M059J (cell line): ENCODE data around the gene ZNF490. TPM values are rescaled to one million over a fixed set of nuclear protein-coding genes. Genes with fewer than 3 reads are reported as not detected.
"Not testable (repeated sequence)": the region's sequence is repeated elsewhere in the genome, so short reads cannot be mapped to it uniquely, and the experiment has no call there.

Source experiments
- DNase-seq: peaks from one replicate; pipeline ENCODE4 v3.0.0-alpha.2; 2012; ENCODE audit warnings: low read depth
- total RNA-seq: library from RNA; depleted of rRNA; stranded (reverse); fragments of >200 nt; shearing (Covaris generic); gene quantifications from 2 replicates; pipeline ENCODE4 v1.2.3, GENCODE V29; 2014; rRNA removed

Gene ZNF490
- total RNA-seq: 6.3 and 7.9 TPM in 2 replicates

- DNase-seq: peak; percentile 98
Observed at GRCh38 chr19:12610540-12611360, at the start of gene ZNF490, which contains the start of gene ZNF791. ZNF490 (minus strand) TSS chr19:12610813; CDS start chr19:12610680, 133 bp downstream. ZNF791 (plus strand) TSS chr19:12610920; CDS start chr19:12611080, 160 bp downstream.

DNA sequence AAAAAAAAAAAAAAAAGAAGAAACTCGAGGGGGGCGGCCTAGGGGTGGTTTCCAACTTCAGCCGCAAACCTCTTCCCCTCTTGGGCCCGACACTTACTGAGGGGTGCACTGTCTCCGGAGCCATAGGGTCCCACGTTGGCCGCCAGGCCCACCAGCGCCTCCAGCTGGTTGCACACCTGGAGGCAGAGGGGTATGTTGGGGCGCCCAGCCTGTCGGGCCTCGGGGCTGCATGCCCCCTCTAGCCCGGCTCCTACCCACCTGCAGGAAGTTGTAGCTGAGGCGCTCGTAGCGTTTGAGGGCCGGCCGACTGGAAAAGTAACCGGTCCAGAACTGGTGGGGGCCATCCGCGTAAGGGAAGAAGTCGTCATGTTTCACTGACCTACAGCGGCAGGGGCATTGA is 47.4 kb upstream of the ZNF490 start:
- no peak for DNase-seq

GRCh38 chr19:12656899-12657571 is 46.4 kb upstream of the ZNF490 start:
- no peak for DNase-seq

- DNase-seq: no peak
Observed at GRCh38 chr19:12655546-12655945, 44.9 kb upstream of the ZNF490 start.

DNA sequence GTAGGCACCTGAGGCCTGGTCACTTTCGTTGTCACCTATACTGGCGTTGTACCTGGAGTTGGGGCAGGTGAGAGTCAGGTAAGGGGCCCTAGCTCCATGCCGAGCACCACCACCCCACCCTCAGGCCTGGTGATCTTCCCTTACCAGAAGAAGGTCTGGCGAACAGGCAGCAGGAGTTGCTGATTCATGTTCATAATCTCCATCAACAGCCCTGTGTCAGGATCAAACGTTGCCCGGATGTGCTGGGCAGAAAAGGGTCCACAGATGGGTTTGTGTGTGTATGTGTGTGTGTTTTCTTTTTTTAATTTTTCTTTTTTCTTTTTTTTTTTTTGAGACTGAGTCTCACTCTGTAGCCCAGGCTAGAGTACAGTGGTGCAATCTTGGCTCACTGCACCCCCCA is 41.6 kb upstream of the ZNF490 start:
- DNase-seq: no peak

- no peak for DNase-seq
Observed at GRCh38 chr19:12649941-12650340, 39.3 kb upstream of the ZNF490 start.

DNA sequence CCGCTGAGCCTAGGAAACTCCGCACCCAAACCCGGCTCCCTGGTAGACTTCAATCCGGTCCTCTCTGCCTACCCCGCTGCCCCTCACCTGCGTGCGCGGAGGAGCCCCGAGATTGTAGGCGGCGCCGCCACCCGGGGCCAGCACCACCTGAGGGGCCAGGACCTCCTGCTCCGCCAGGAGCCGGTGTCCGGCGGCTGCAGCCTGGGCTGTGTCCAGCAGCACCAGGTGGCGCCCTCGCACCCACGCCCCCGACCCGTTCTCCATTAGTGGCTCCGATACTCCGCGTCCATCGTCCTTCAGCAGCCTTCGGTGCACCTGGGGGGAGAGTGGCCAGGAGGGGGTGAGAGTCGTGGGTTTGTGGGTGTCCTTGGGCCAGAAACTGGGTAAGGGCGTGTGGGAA is 37.5 kb upstream of the ZNF490 start:
- DNase-seq: no peak

GRCh38 chr19:12647490-12648071 is 37.0 kb upstream of the ZNF490 start:
- DNase-seq: no peak

GRCh38 chr19:12647047-12647446 is 36.4 kb upstream of the ZNF490 start:
- no peak for DNase-seq

GRCh38 chr19:12646551-12646950 is 35.9 kb upstream of the ZNF490 start:
- no peak for DNase-seq

DNA sequence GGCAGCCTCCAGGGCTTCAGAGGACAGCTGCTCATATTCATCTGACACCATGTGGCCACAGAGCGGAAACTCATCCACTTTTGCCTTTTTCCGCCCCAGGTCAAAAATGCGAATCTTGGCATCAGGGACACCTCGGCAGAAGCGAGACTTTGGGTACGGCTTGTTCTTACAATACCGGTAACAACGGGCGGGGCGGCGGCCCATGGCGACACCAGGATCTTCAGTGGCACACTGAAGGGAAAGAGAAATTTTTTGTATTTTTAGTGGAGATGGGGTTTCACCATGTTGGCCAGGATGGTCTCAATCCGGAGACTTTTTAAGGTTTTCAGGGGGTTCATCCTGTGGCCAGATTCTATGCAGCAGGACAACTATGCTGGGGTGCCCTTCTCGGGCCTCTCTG is 33.1 kb upstream of the ZNF490 start:
- DNase-seq: not testable (repeated sequence)

DNA sequence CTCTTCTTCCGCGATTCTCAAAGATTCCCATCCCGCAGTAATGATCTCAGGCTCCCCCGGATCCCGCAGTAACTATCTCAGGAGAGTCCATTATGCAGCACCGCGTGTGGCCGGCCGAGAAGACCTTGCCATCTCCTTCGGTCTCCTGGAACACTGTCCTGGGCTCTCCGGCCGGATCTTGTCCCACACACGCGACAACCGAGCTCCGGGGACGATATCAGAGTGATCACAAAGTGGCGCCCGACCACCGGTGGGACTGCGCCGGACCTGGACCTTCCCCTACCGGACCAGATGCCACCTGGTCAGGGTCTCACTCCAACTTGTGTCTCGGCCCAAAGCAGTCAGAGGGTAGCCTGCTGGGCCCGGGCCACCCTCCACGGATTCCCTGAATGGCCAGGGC is 31.9 kb upstream of the ZNF490 start:
- DNase-seq: no peak

GRCh38 chr19:12641456-12641855 is 30.8 kb upstream of the ZNF490 start:
- DNase-seq: no peak

DNA sequence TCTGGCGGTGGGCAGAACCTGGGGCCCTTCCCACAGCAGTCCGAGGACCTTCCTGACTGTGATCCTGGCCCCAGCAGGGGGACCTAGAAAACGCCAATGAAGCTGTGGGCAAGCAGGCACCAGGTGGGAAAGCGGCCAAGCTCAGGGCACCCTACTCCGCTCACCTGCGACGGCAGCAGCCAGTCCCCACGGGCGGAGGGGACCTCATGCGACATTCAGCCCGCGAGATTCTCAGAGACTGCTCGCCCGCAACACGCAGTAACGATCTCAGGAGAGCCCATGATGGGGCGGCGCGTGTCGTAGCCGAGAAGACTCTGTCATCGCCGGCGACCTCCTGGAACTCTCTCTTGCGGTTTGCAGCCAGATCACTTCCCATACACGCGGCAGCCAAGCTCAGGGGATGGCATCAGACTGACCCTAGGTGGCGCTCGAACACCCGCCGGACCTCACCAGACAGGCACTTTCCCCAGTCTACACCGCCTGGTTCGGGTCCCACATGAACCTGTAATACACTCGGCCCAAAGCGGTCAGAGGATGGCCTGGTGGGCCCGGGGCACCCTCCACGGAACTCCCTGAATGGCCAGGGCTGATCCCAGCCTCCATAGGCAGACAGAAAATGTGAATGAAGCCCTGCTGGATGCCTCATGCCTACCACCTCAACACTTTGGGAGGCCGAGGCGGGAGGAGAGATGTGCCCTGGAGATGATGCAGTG is 29.4 kb upstream of the ZNF490 start:
- peak; percentile 80 for DNase-seq

- DNase-seq: no peak
Observed at GRCh38 chr19:12638611-12639182, 28.1 kb upstream of the ZNF490 start.

DNA sequence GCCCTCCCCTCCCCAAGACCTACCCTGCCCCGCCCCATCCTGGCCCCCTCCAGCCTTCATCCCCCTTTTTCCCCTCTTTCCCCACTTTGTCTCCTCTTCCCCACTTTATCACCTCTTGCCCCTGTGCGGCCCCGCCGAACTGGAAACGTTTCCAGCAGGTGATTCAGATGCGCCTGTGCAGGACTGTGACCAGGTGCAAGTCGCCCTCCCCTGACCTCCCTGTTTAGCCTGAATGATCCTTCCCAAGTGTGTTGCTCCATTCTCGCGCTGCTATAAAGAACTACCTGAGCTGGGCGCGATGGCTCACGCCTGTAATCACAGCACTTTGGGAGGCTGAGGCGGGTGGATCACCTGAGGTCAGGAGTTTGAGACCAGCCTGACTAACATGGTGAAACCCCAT is 26.0 kb upstream of the ZNF490 start:
- no peak for DNase-seq

DNA sequence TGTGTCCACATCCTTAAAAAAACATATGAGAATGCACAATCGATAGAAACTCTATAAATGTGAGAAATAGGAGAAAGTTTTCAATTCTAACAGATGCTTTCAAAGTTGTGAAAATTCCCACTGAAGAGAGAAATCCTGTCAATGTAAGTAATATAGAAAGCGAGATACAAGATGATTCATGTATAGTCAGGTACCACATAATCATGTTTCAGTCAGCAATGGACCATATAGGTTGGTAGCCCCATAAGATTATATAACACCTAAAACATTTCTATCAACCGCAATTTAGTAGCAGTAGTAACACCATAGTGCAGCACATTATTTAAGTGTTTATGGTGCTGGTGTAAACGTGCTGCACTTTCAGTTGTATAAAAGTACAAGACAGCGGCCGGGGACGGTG is 18.6 kb upstream of the ZNF490 start:
- no peak for DNase-seq

- peak; percentile 45 for DNase-seq
Observed at GRCh38 chr19:12628040-12629022, 17.7 kb upstream of the ZNF490 start.

- no peak for DNase-seq
Observed at GRCh38 chr19:12626958-12627357, 16.3 kb upstream of the ZNF490 start.

- DNase-seq: peak; percentile 29
Observed at GRCh38 chr19:12623361-12624031, 12.9 kb upstream of the ZNF490 start.
